ENCODE data around the gene USP25.

USP25 gene

GRCh38 chr21:15775981-15776380 lies 46.2 kb downstream of the USP25 start:
- Histone ChIP-seq H3K14ac (ENCODE audit: low read length) (no peak overlapping the region), H3K79me1 (ENCODE audit: low read depth, low read length) (no peaks in the 10 kb centered on the region)
- DNase-seq (ENCODE audit: low spot score): no peak

GRCh38 chr21:15776818-15777217 lies 47.0 kb downstream of the USP25 start:
- Histone ChIP-seq H3K14ac (ENCODE audit: low read length) (no peak overlapping the region), H3K27me3 (ENCODE audit: control insufficient read depth in 3 of 3, insufficient read depth in 3 of 3, low read depth in 1 of 3, low read length in 3 of 3) (no peaks in the 10 kb centered on the region), H3K79me1 (ENCODE audit: low read depth, low read length) (no peaks in the 10 kb centered on the region), H3K4ac (ENCODE audit: low read length) (no peak overlapping the region), H2BK15ac (ENCODE audit: low read length) (no peak overlapping the region), H3K18ac (ENCODE audit: low read length) (no peak overlapping the region), H3K4me1 (ENCODE audit: control insufficient read depth in 2 of 2, insufficient read depth in 1 of 2, low read depth in 1 of 2, low read length in 2 of 2) (no peaks in the 10 kb centered on the region), H3K9me3 (replicated peaks in 1 of 2; ENCODE audit: control insufficient read depth in 2 of 2, insufficient read depth in 1 of 2, low read depth in 1 of 2, low read length in 2 of 2) (peaks cover 2 to 5% of the 10 kb centered on the region in 2 donors), H2BK5ac (ENCODE audit: low read length) (no peak overlapping the region), H3K23ac (ENCODE audit: low read depth, low read length, poor library complexity) (no peak overlapping the region), H2AFZ (ENCODE audit: low read length) (no peak overlapping the region), H3K36me3 (replicated peaks in 1 of 2; ENCODE audit: control insufficient read depth in 2 of 2, insufficient read depth in 2 of 2, low read length in 2 of 2) (peaks cover 5 to 14% of the 10 kb centered on the region in 2 donors), H4K8ac (ENCODE audit: low read depth, low read length) (no peak overlapping the region), H2BK120ac (ENCODE audit: low read depth, low read length) (no peak overlapping the region), H2BK12ac (ENCODE audit: low read length) (no peak overlapping the region), H3K4me2 (ENCODE audit: insufficient read depth, low read length, poor library complexity, severe bottlenecking) (no peak overlapping the region), H4K91ac (ENCODE audit: low read depth, low read length, poor library complexity) (no peak overlapping the region), H3K4me3 (ENCODE audit: low read length in 2 of 2) (no peak overlapping the region), H3K27ac (replicated peaks; ENCODE audit: low read length) (no peak overlapping the region), H3K9ac (ENCODE audit: low read depth, low read length, poor library complexity) (no peak overlapping the region), H2AK5ac (ENCODE audit: low read depth, low read length) (no peak overlapping the region)
- DNase-seq (ENCODE audit: low spot score): no peak
- WGBS, 2 donors (ENCODE audit: extremely low coverage in 2 of 2, insufficient read length in 2 of 2, insufficient replicate concordance in 1 of 2): no CpG with 5 or more reads among the region's 2 CpGs

More at GRCh38 chr21:15775981-15776380, 46.2 kb downstream of the USP25 start:
- H4K8ac ChIP-seq (ENCODE audit: low read depth, low read length): no peak overlapping the region
- peaks cover 0 to 5% of the 10 kb centered on the region in 2 donors for H3K36me3 ChIP-seq (replicated peaks in 1 of 2; ENCODE audit: control insufficient read depth in 2 of 2, insufficient read depth in 2 of 2, low read length in 2 of 2)
- H2AFZ ChIP-seq (ENCODE audit: low read length): no peak overlapping the region
- H2BK5ac ChIP-seq (ENCODE audit: low read length): no peak overlapping the region
- H2AK5ac ChIP-seq (ENCODE audit: low read depth, low read length): no peak overlapping the region
- no peak overlapping the region for H3K4me3 ChIP-seq (ENCODE audit: low read length in 2 of 2)
- no peak overlapping the region for H2BK12ac ChIP-seq (ENCODE audit: low read length)
- H3K27me3 ChIP-seq (ENCODE audit: control insufficient read depth in 3 of 3, insufficient read depth in 3 of 3, low read depth in 1 of 3, low read length in 3 of 3): no peaks in the 10 kb centered on the region
- H2BK120ac ChIP-seq (ENCODE audit: low read depth, low read length): no peak overlapping the region
- no peak overlapping the region for H2BK15ac ChIP-seq (ENCODE audit: low read length)
- H3K4ac ChIP-seq (ENCODE audit: low read length): no peak overlapping the region
- no peak overlapping the region for H3K9ac ChIP-seq (ENCODE audit: low read depth, low read length, poor library complexity)
- H3K9me3 ChIP-seq (replicated peaks in 1 of 2; ENCODE audit: control insufficient read depth in 2 of 2, insufficient read depth in 1 of 2, low read depth in 1 of 2, low read length in 2 of 2): peaks cover under 1 to 2% of the 10 kb centered on the region in 2 donors
- H3K4me1 ChIP-seq (ENCODE audit: control insufficient read depth in 2 of 2, insufficient read depth in 1 of 2, low read depth in 1 of 2, low read length in 2 of 2): no peaks in the 10 kb centered on the region
- H3K18ac ChIP-seq (ENCODE audit: low read length): no peak overlapping the region
- H3K27ac ChIP-seq (replicated peaks; ENCODE audit: low read length): no peak overlapping the region
- no peak overlapping the region for H3K23ac ChIP-seq (ENCODE audit: low read depth, low read length, poor library complexity)
- H3K4me2 ChIP-seq (ENCODE audit: insufficient read depth, low read length, poor library complexity, severe bottlenecking): no peak overlapping the region
- H4K91ac ChIP-seq (ENCODE audit: low read depth, low read length, poor library complexity): no peak overlapping the region

- H3K23ac ChIP-seq (ENCODE audit: low read depth, low read length, poor library complexity): no peak overlapping the region
- H2BK12ac ChIP-seq (ENCODE audit: low read length): no peak overlapping the region
- H3K27ac ChIP-seq (replicated peaks; ENCODE audit: low read length): no peak overlapping the region
- H2BK5ac ChIP-seq (ENCODE audit: low read length): no peak overlapping the region
- no peak overlapping the region for H2AFZ ChIP-seq (ENCODE audit: low read length)
- DNase-seq (ENCODE audit: low spot score): no peak
- H3K9ac ChIP-seq (ENCODE audit: low read depth, low read length, poor library complexity): no peak overlapping the region
- H3K4me2 ChIP-seq (ENCODE audit: insufficient read depth, low read length, poor library complexity, severe bottlenecking): no peak overlapping the region
- peaks cover 12 to 20% of the 10 kb centered on the region in 2 donors for H3K36me3 ChIP-seq (replicated peaks in 1 of 2; ENCODE audit: control insufficient read depth in 2 of 2, insufficient read depth in 2 of 2, low read length in 2 of 2)
- H3K4me1 ChIP-seq (ENCODE audit: control insufficient read depth in 2 of 2, insufficient read depth in 1 of 2, low read depth in 1 of 2, low read length in 2 of 2): no peaks in the 10 kb centered on the region
- no peaks in the 10 kb centered on the region for H3K79me1 ChIP-seq (ENCODE audit: low read depth, low read length)
- H4K91ac ChIP-seq (ENCODE audit: low read depth, low read length, poor library complexity): no peak overlapping the region
- no peak overlapping the region for H3K18ac ChIP-seq (ENCODE audit: low read length)
- H3K4me3 ChIP-seq (ENCODE audit: low read length in 2 of 2): no peak overlapping the region
- H3K14ac ChIP-seq (ENCODE audit: low read length): no peak overlapping the region
- H3K4ac ChIP-seq (ENCODE audit: low read length): no peak overlapping the region
- H3K27me3 ChIP-seq (ENCODE audit: control insufficient read depth in 3 of 3, insufficient read depth in 3 of 3, low read depth in 1 of 3, low read length in 3 of 3): no peaks in the 10 kb centered on the region
- no peak overlapping the region for H2AK5ac ChIP-seq (ENCODE audit: low read depth, low read length)
- H2BK120ac ChIP-seq (ENCODE audit: low read depth, low read length): no peak overlapping the region
- H4K8ac ChIP-seq (ENCODE audit: low read depth, low read length): no peak overlapping the region
- peaks cover 5 to 18% of the 10 kb centered on the region in 2 donors for H3K9me3 ChIP-seq (replicated peaks in 1 of 2; ENCODE audit: control insufficient read depth in 2 of 2, insufficient read depth in 1 of 2, low read depth in 1 of 2, low read length in 2 of 2)
- no peak overlapping the region for H2BK15ac ChIP-seq (ENCODE audit: low read length)
- no CpG with 5 or more reads among the region's 3 CpGs for WGBS, 2 donors (ENCODE audit: extremely low coverage in 2 of 2, insufficient read length in 2 of 2, insufficient replicate concordance in 1 of 2)
These were observed 52.2 kb downstream of the USP25 start for GRCh38 chr21:15781986-15782385.

GRCh38 chr21:15788847-15789523 lies 59.2 kb downstream of the USP25 start:
- no peak overlapping the region for H2AFZ ChIP-seq (ENCODE audit: low read length)
- H4K91ac ChIP-seq (ENCODE audit: low read depth, low read length, poor library complexity): no peak overlapping the region
- H3K27me3 ChIP-seq (ENCODE audit: control insufficient read depth in 3 of 3, insufficient read depth in 3 of 3, low read depth in 1 of 3, low read length in 3 of 3): no peaks in the 10 kb centered on the region
- DNase-seq (ENCODE audit: low spot score): no peak
- H3K27ac ChIP-seq (replicated peaks; ENCODE audit: low read length): no peak overlapping the region
- H2BK120ac ChIP-seq (ENCODE audit: low read depth, low read length): no peak overlapping the region
- H3K9me3 ChIP-seq (replicated peaks in 1 of 2; ENCODE audit: control insufficient read depth in 2 of 2, insufficient read depth in 1 of 2, low read depth in 1 of 2, low read length in 2 of 2): no peaks in the 10 kb centered on the region
- H2AK5ac ChIP-seq (ENCODE audit: low read depth, low read length): no peak overlapping the region
- H2BK15ac ChIP-seq (ENCODE audit: low read length): no peak overlapping the region
- no peak overlapping the region for H3K14ac ChIP-seq (ENCODE audit: low read length)
- no peak overlapping the region for H3K4ac ChIP-seq (ENCODE audit: low read length)
- no peak overlapping the region for H3K9ac ChIP-seq (ENCODE audit: low read depth, low read length, poor library complexity)
- H3K36me3 ChIP-seq (replicated peaks in 1 of 2; ENCODE audit: control insufficient read depth in 2 of 2, insufficient read depth in 2 of 2, low read length in 2 of 2): no peaks in the 10 kb centered on the region
- no peaks in the 10 kb centered on the region for H3K4me1 ChIP-seq (ENCODE audit: control insufficient read depth in 2 of 2, insufficient read depth in 1 of 2, low read depth in 1 of 2, low read length in 2 of 2)
- no peak overlapping the region for H2BK12ac ChIP-seq (ENCODE audit: low read length)
- no peak overlapping the region for H3K4me2 ChIP-seq (ENCODE audit: insufficient read depth, low read length, poor library complexity, severe bottlenecking)
- no CpG with 5 or more reads among the region's 4 CpGs for WGBS, 2 donors (ENCODE audit: extremely low coverage in 2 of 2, insufficient read length in 2 of 2, insufficient replicate concordance in 1 of 2)
- no peak overlapping the region for H3K23ac ChIP-seq (ENCODE audit: low read depth, low read length, poor library complexity)
- no peak overlapping the region for H4K8ac ChIP-seq (ENCODE audit: low read depth, low read length)
- no peak overlapping the region for H3K18ac ChIP-seq (ENCODE audit: low read length)
- no peak overlapping the region for H2BK5ac ChIP-seq (ENCODE audit: low read length)
- H3K79me1 ChIP-seq (ENCODE audit: low read depth, low read length): no peaks in the 10 kb centered on the region
- no peak overlapping the region for H3K4me3 ChIP-seq (ENCODE audit: low read length in 2 of 2)
